ENCODE data around the gene NUFIP2.

The NUFIP2 gene

GRCh38 chr17:29242051-29242450, 51.9 kb downstream of the NUFIP2 start:
- no peak for ATAC-seq
- no peak for TF ChIP-seq ZC3H10 (CRISPR knock-in tag; IDR thresholded peaks at IDR 0.05)
- no peak for TF ChIP-seq TCF4 (CRISPR knock-in tag; IDR thresholded peaks at IDR 0.05; ENCODE audit: borderline replicate concordance)
- no peak for TF ChIP-seq PPARA (CRISPR knock-in tag; IDR thresholded peaks at IDR 0.05; ENCODE audit: borderline replicate concordance)
- TF ChIP-seq ZFP3 (CRISPR knock-in tag; IDR thresholded peaks at IDR 0.05), result no peak
- no peak for TF ChIP-seq OSR1 (CRISPR knock-in tag; IDR thresholded peaks at IDR 0.05)
- TF ChIP-seq ISL1 (CRISPR knock-in tag; IDR thresholded peaks at IDR 0.05), result no peak
- no peak for TF ChIP-seq POU6F1 (CRISPR knock-in tag; IDR thresholded peaks at IDR 0.05; ENCODE audit: borderline replicate concordance, low read depth)
- no peak for TF ChIP-seq ZNF70 (CRISPR knock-in tag; IDR thresholded peaks at IDR 0.05)
- no peak for TF ChIP-seq ZNF565 (CRISPR knock-in tag; conservative IDR thresholded peaks at IDR 0.05; ENCODE audit: low read depth)
- no peak for TF ChIP-seq ARNTL (CRISPR knock-in tag; IDR thresholded peaks at IDR 0.05; ENCODE audit: borderline replicate concordance, low read depth)
- TF ChIP-seq CREB5 (CRISPR knock-in tag; IDR thresholded peaks at IDR 0.05; ENCODE audit: low read depth), result no peak
- TF ChIP-seq TOX (CRISPR knock-in tag; IDR thresholded peaks at IDR 0.05; ENCODE audit: borderline replicate concordance), result no peak
- TF ChIP-seq CSRNP3 (CRISPR knock-in tag; IDR thresholded peaks at IDR 0.05), result no peak
- no peak for TF ChIP-seq TSHZ2 (CRISPR knock-in tag; IDR thresholded peaks at IDR 0.05)
- TF ChIP-seq CSDC2 (CRISPR knock-in tag; IDR thresholded peaks at IDR 0.05), result no peak
- no peak for TF ChIP-seq BACH2 (CRISPR knock-in tag; IDR thresholded peaks at IDR 0.05; ENCODE audit: borderline replicate concordance)
- TF ChIP-seq SNAI2 (CRISPR knock-in tag; IDR thresholded peaks at IDR 0.05), result no peak

- no peak for TF ChIP-seq SNAI2 (CRISPR knock-in tag; IDR thresholded peaks at IDR 0.05)
- TF ChIP-seq ISL1 (CRISPR knock-in tag; IDR thresholded peaks at IDR 0.05), result peak; percentile 32; the same call in 1 of the 2 replicates
- TF ChIP-seq CSDC2 (CRISPR knock-in tag; IDR thresholded peaks at IDR 0.05), result 0 out of 2 replicates have a peak, but pooled peaks have one; percentile 29
- no peak for TF ChIP-seq PATZ1 (CRISPR knock-in tag; IDR thresholded peaks at IDR 0.05; ENCODE audit: borderline replicate concordance)
- no peak for TF ChIP-seq ZNF8 (CRISPR knock-in tag; IDR thresholded peaks at IDR 0.05)
- TF ChIP-seq ZFP30 (CRISPR knock-in tag; IDR thresholded peaks at IDR 0.05), result no peak
- peak; percentile 98 for TF ChIP-seq ZFP3 (CRISPR knock-in tag; IDR thresholded peaks at IDR 0.05)
- ATAC-seq, result peak; percentile 98
These were observed 52.7 kb downstream of the NUFIP2 start for GRCh38 chr17:29240968-29241963.

All from SK-N-SH treated with all-trans-retinoic acid at 6 μM for 48 hours (cell line).